IMR-90 (cell line): Measurements from ENCODE around the gene CSF1. TPM values are rescaled to one million over a fixed set of nuclear protein-coding genes. Genes with fewer than 3 reads are reported as not detected.

ENCODE experiments used
- ATAC-seq: fragments of 200-7000 bp; cut with Tn5 transposase; 2 replicates; pipeline ENCODE4 v1.9.1; 2020; ENCODE audit warnings: low read depth, mild to moderate bottlenecking, moderate library complexity
- BruUV-seq: library from RNA; stranded (reverse); fragments of 400-500 nt; replicated peaks from 2 replicates; lab custom pipeline; 2021; lab: Mats Ljungman, UMichigan
- CTCF ChIA-PET: fragments of 300-600 bp; formaldehyde crosslinking; extraction: SDS; loops from one replicate; lab custom pipeline; 2021; ENCODE audit warnings: antibody characterized with exemption; lab: Yijun Ruan, JAX
- POLR2A ChIA-PET: fragments of 300-600 bp; sonication (Branson Sonifier 250); formaldehyde crosslinking; loops from one replicate; lab custom pipeline; 2022; ENCODE audit warnings: antibody characterized with exemption; ENCODE audit not compliant: unreplicated experiment; lab: Charles Lee
- DNase-seq: peaks from one replicate; pipeline ENCODE4 v3.0.0; 2013
- H2AFZ ChIP-seq: replicated peaks from 2 replicates; pipeline ENCODE3; 2013; ENCODE audit warnings: low read length, mild to moderate bottlenecking; ENCODE audit not compliant: poor library complexity
- H2AK5ac ChIP-seq: 2 replicates; pipeline ENCODE4 v1.6.1; 2013; ENCODE audit warnings: low read depth, low read length, inconsistent platforms
- H2AK9ac ChIP-seq: replicated peaks from 2 replicates; pipeline ENCODE3; 2013; ENCODE audit warnings: mild to moderate bottlenecking, low read depth, low read length, moderate library complexity; ENCODE audit not compliant: poor library complexity
- H2BK120ac ChIP-seq: 2 replicates; pipeline ENCODE4 v1.6.1; 2013; ENCODE audit warnings: low read depth, low read length, inconsistent platforms
- H2BK15ac ChIP-seq: 3 replicates; pipeline ENCODE4 v1.6.1; 2013; ENCODE audit warnings: low read depth, low read length, inconsistent platforms
- H2BK20ac ChIP-seq: 2 replicates; pipeline ENCODE4 v1.6.1; 2013; ENCODE audit warnings: low read depth, mild to moderate bottlenecking, inconsistent platforms, low read length, moderate library complexity
- H2BK5ac ChIP-seq: 2 replicates; pipeline ENCODE4 v1.6.1; 2013; ENCODE audit warnings: mild to moderate bottlenecking, low read depth, low read length, inconsistent platforms; ENCODE audit not compliant: poor library complexity, severe bottlenecking
- H3K14ac ChIP-seq: replicated peaks from 2 replicates; pipeline ENCODE4 v1.6.1; 2013; ENCODE audit warnings: low read depth, low read length, inconsistent platforms
- H3K18ac ChIP-seq: 2 replicates; pipeline ENCODE4 v1.6.1; 2013; ENCODE audit warnings: low read depth, low read length, control low read depth
- H3K23ac ChIP-seq: 2 replicates; pipeline ENCODE4 v1.6.1; 2013; ENCODE audit warnings: low read depth, low read length, inconsistent platforms
- H3K27ac ChIP-seq: 2 replicates; pipeline ENCODE4 v1.5.1; 2013; ENCODE audit warnings: mild to moderate bottlenecking, control low read depth, low read length; ENCODE audit not compliant: insufficient read depth
- H3K27me3 ChIP-seq: 2 replicates; pipeline ENCODE4 v1.6.1; 2013; ENCODE audit warnings: low read length; ENCODE audit not compliant: control insufficient read depth, insufficient read depth
- H3K36me3 ChIP-seq: 2 replicates; pipeline ENCODE4 v1.6.1; 2013; ENCODE audit warnings: low read length, mixed read lengths; ENCODE audit not compliant: control insufficient read depth, insufficient read depth
- H3K4ac ChIP-seq: 2 replicates; pipeline ENCODE4 v1.6.1; 2013; ENCODE audit warnings: low read depth, low read length, inconsistent platforms
- H3K4me1 ChIP-seq: 2 replicates; pipeline ENCODE4 v1.6.1; 2013; ENCODE audit warnings: low read length, mixed read lengths; ENCODE audit not compliant: control insufficient read depth, insufficient read depth
- H3K4me2 ChIP-seq: 2 replicates; pipeline ENCODE4 v1.6.1; 2013; ENCODE audit warnings: low read depth, mild to moderate bottlenecking, control low read depth, low read length, moderate library complexity
- H3K4me3 ChIP-seq: 2 replicates; pipeline ENCODE4 v1.5.1; 2013; ENCODE audit warnings: low read depth, mild to moderate bottlenecking, control low read depth, low read length, moderate library complexity; ENCODE audit not compliant: insufficient read depth
- H3K56ac ChIP-seq: 2 replicates; pipeline ENCODE4 v1.6.1; 2013; ENCODE audit warnings: low read length, inconsistent platforms; ENCODE audit not compliant: insufficient read depth; ENCODE audit errors: extremely low read depth
- H3K79me1 ChIP-seq, 2 experiments: 2 replicates each; pipeline ENCODE4 v1.6.1; 2013; ENCODE audit warnings: low read length in 2 of 2, inconsistent platforms in 1 of 2, low read depth in 1 of 2
- H3K9ac ChIP-seq: 2 replicates; pipeline ENCODE4 v1.6.1; 2013; ENCODE audit warnings: low read depth, low read length, control low read depth
- H3K9me1 ChIP-seq: 2 replicates; pipeline ENCODE4 v1.6.1; 2013; ENCODE audit warnings: low read length, inconsistent platforms; ENCODE audit not compliant: insufficient read depth
- H3K9me3 ChIP-seq: 2 replicates; pipeline ENCODE4 v1.6.1; 2013; ENCODE audit warnings: low read length; ENCODE audit not compliant: control insufficient read depth, insufficient read depth
- H4K20me1 ChIP-seq: 2 replicates; pipeline ENCODE4 v1.6.1; 2013; ENCODE audit warnings: low read length, inconsistent platforms; ENCODE audit not compliant: insufficient read depth
- H4K5ac ChIP-seq: 2 replicates; pipeline ENCODE4 v1.6.1; 2013; ENCODE audit warnings: mild to moderate bottlenecking, low read depth, low read length, control low read depth
- H4K8ac ChIP-seq, 2 experiments: 2 replicates each; pipeline ENCODE4 v1.6.1; 2013; ENCODE audit warnings: low read depth in 2 of 2, low read length in 2 of 2, control low read depth in 1 of 2, inconsistent platforms in 1 of 2
- H4K91ac ChIP-seq: 2 replicates; pipeline ENCODE4 v1.6.1; 2013; ENCODE audit warnings: low read depth, low read length, inconsistent platforms; ENCODE audit not compliant: insufficient read depth
- BHLHE40 ChIP-seq: fragments of 150-350 bp; IDR thresholded peaks from 2 replicates; pipeline ENCODE4 v1.6.1; 2016; ENCODE audit warnings: mild to moderate bottlenecking, low read depth, low read length
- CHD1 ChIP-seq: IDR thresholded peaks from 2 replicates; pipeline ENCODE4 v1.6.1; 2012; ENCODE audit warnings: low read depth, low read length, improper control_type of control experiment
- FOS ChIP-seq: fragments of 150-350 bp; IDR thresholded peaks from 2 replicates; pipeline ENCODE4 v1.6.1; 2016; ENCODE audit warnings: low read depth, low read length
- MAFK ChIP-seq: IDR thresholded peaks from 2 replicates; pipeline ENCODE4 v1.6.1; 2012; ENCODE audit warnings: low read depth, low read length, improper control_type of control experiment
- MAZ ChIP-seq: IDR thresholded peaks from 2 replicates; pipeline ENCODE4 v1.6.1; 2012; ENCODE audit warnings: low read depth, mild to moderate bottlenecking, low read length, improper control_type of control experiment, moderate library complexity, borderline replicate concordance
- MXI1 ChIP-seq: IDR thresholded peaks from 2 replicates; pipeline ENCODE4 v1.6.1; 2012; ENCODE audit warnings: low read depth, mild to moderate bottlenecking, low read length, moderate library complexity, borderline replicate concordance
- NFE2L2 ChIP-seq: fragments of 150-350 bp; IDR thresholded peaks from 2 replicates; pipeline ENCODE4 v1.6.1; 2016; ENCODE audit warnings: low read depth, mild to moderate bottlenecking, low read length
- RCOR1 ChIP-seq: IDR thresholded peaks from 2 replicates; pipeline ENCODE4 v1.6.1; 2012; ENCODE audit warnings: mild to moderate bottlenecking, low read length, improper control_type of control experiment; ENCODE audit not compliant: insufficient replicate concordance
- RFX5 ChIP-seq: IDR thresholded peaks from 2 replicates; pipeline ENCODE4 v1.8.0; 2012; ENCODE audit warnings: low read depth, mild to moderate bottlenecking, low read length, moderate library complexity
- SMC3 ChIP-seq: fragments of 150-350 bp; IDR thresholded peaks from 2 replicates; pipeline ENCODE4 v1.6.1; 2016; ENCODE audit warnings: low read depth, mild to moderate bottlenecking, antibody characterized with exemption, low read length, moderate library complexity
- USF2 ChIP-seq: fragments of 150-350 bp; IDR thresholded peaks from 2 replicates; pipeline ENCODE4 v1.6.1; 2017; ENCODE audit warnings: mild to moderate bottlenecking, antibody characterized with exemption, low read length, low read depth
- WGBS, 2 experiments: methylation state at CpG; one replicate each; pipeline versions ENCODE4 v1.1.5 to v1.1.7; 2013; ENCODE audit warnings: missing lambda C conversion rate in 2 of 2; ENCODE audit not compliant: insufficient read length in 1 of 2; ENCODE audit errors: extremely low coverage in 2 of 2; 5-methylcytosine and 5-hydroxymethylcytosine counted together
- dilution Hi-C: fragments of 300-500 bp; cut with HindIII; formaldehyde crosslinking; loops from one replicate; pipeline ENCODE4 v1.14.3; 2018; ENCODE audit warnings: low sequenced_read_pairs; ENCODE audit not compliant: unreplicated experiment
- in situ Hi-C: fragments of 300-500 bp; cut with MboI; formaldehyde crosslinking; loops from 3 replicates; pipeline ENCODE4 v1.14.3; 2019; ENCODE audit warnings: low sequenced_read_pairs, inconsistent platforms, mixed read lengths
- intact Hi-C: fragments of 100-400 bp; cut with micrococcal nuclease; formaldehyde crosslinking; loops from 2 replicates; pipeline ENCODE4 v1.10.0; 2022
- polyA plus RNA-seq, 3 experiments: library from polyadenylated mRNA; depleted of rRNA; stranded (reverse); fragments of >200 nt; gene quantifications; 2 replicates each; pipeline ENCODE4 v1.2.3, GENCODE V29; 2012; ENCODE audit warnings: low replicate concordance in 1 of 3
- total RNA-seq: library from RNA; depleted of rRNA; stranded (reverse); fragments of >200 nt; gene quantifications from 2 replicates; pipeline ENCODE4 v1.2.3, GENCODE V29; 2012
- TF ChIP-seq, protein P1 (sequence below): fragments of 150-350 bp; IDR thresholded peaks from 2 replicates; pipeline ENCODE4 v1.6.1; 2016; ENCODE audit warnings: low read depth, mild to moderate bottlenecking, low read length, moderate library complexity, borderline replicate concordance

Gene CSF1
- total and polyA plus RNA-seq, 2 of the 4 experiments (the other 2 are of a cell fraction) = 14.3 to 22.0 TPM

DNA sequence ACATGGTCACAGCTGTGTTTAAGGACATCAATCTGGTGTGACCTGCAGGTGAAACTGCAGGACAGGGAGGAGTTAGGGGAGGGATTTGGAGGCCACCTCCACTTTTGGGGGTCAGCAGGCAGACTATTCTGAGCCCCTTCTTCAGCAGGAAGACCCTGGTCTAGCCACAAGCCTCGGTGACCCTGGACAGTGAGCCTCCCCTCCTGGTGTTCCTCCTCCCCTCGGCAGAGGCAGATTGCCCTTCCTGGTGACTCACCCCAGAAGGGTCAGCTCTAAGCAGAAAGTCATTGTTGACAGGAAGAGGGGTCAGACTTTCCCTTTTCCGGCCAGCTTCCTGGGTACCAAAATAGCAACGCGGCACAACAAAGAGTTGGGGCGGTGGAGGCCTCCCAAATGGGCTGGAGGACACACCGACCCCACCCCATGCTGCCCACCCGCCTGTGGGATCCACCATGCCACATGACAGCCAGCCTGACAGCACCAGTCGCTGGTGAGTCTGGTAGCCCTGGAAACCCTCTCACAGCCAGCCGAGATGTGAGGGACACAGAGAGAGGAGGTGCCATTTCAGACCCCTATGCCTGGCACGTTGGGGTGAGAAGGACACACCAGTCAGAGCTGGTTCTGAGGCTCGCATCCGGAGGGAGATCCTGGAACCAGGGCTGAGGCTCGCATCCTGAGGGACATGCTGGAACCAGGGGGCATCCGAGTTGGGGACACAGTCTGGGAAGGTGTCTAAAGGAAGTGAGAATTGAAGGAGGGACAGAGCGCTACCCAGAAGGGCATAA lies 14.7 kb upstream of the CSF1 start:
- peak overlapping the region; percentile 80 for H2AK9ac ChIP-seq
- peak overlapping the region; percentile 91 for H3K4ac ChIP-seq
- POLR2A ChIA-PET = interaction anchor here (0.6 kb wide), 1 partner anchor 24 kb away, joined by 4 read pairs; no protein-coding TSS in a partner anchor
- peak overlapping the region; percentile 97 for H2BK15ac ChIP-seq
- H2BK120ac ChIP-seq = peak overlapping the region; percentile 93
- dilution Hi-C loops (no loop called here), intact Hi-C loops (no loop called here), in situ Hi-C loops (no loop called here)
- H3K14ac ChIP-seq = peak overlapping the region; percentile 55
- 79% methylated on average over 7 of the region's 16 CpGs; no CpG with 5 or more reads in 1 of the 2 experiments for WGBS, 2 experiments
- H3K56ac ChIP-seq = no peak overlapping the region
- peak overlapping the region; percentile 31; the same call in 1 of the 2 replicates for H3K23ac ChIP-seq
- CTCF ChIA-PET = no interaction called here
- no peak overlapping the region for H3K9ac ChIP-seq
- H3K18ac ChIP-seq = peak overlapping the region; percentile 88
- peaks cover 27% of the 10 kb centered on the region for H3K9me1 ChIP-seq
- H3K79me1 ChIP-seq = peaks cover 0 to 2% of the 10 kb centered on the region in 2 experiments; a peak in 1 of 4 replicates
- peak overlapping the region; percentile 96 for H2AK5ac ChIP-seq
- peak overlapping the region; percentile 84 for H2AFZ ChIP-seq
- no peak for TF ChIP-seq MAZ
- TF ChIP-seq, protein P1, sequence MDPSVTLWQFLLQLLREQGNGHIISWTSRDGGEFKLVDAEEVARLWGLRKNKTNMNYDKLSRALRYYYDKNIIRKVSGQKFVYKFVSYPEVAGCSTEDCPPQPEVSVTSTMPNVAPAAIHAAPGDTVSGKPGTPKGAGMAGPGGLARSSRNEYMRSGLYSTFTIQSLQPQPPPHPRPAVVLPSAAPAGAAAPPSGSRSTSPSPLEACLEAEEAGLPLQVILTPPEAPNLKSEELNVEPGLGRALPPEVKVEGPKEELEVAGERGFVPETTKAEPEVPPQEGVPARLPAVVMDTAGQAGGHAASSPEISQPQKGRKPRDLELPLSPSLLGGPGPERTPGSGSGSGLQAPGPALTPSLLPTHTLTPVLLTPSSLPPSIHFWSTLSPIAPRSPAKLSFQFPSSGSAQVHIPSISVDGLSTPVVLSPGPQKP = no peak
- TF ChIP-seq CHD1 = no peak
- no peak for TF ChIP-seq NFE2L2
- TF ChIP-seq MXI1 = no peak
- no peak for TF ChIP-seq BHLHE40
- TF ChIP-seq RCOR1 = no peak
- no peak for TF ChIP-seq USF2
- TF ChIP-seq RFX5 = no peak
- peak; percentile 63 for TF ChIP-seq FOS
- no peak for TF ChIP-seq SMC3
- peak; percentile 13; the same call in 1 of the 2 replicates for TF ChIP-seq MAFK
- H2BK20ac ChIP-seq = peak overlapping the region; percentile 79
- peak overlapping the region; percentile 83 for H4K5ac ChIP-seq
- H4K20me1 ChIP-seq = no peaks in the 10 kb centered on the region
- no peaks in the 10 kb centered on the region for H3K9me3 ChIP-seq
- H3K36me3 ChIP-seq = no peaks in the 10 kb centered on the region
- H4K8ac ChIP-seq = peak overlapping the region; percentile 64 to 86; a peak in 2 of 4 replicates
- peaks cover 14% of the 10 kb centered on the region for H3K4me1 ChIP-seq
- H3K27me3 ChIP-seq = no peaks in the 10 kb centered on the region
- H3K4me2 ChIP-seq = no peak overlapping the region
- H4K91ac ChIP-seq = peak overlapping the region; percentile 89
- no peak overlapping the region for H3K4me3 ChIP-seq
- no TSS peak for BruUV-seq
- DNase-seq (peak; percentile 65), ATAC-seq (peak; percentile 70; the same call in 1 of the 2 replicates)
- peak overlapping the region; percentile 69 for H2BK5ac ChIP-seq
- H3K27ac ChIP-seq = peak overlapping the region; percentile 8; the same call in 1 of the 2 replicates
